ENCODE results near the gene YAP1.
A peak's percentile ranks its signal among the peaks of the same experiment; 100 is the strongest.
"Not testable (repeated sequence)": the region's sequence is repeated elsewhere in the genome, so short reads cannot be mapped to it uniquely, and the experiment has no call there.

The YAP1 gene

DNA sequence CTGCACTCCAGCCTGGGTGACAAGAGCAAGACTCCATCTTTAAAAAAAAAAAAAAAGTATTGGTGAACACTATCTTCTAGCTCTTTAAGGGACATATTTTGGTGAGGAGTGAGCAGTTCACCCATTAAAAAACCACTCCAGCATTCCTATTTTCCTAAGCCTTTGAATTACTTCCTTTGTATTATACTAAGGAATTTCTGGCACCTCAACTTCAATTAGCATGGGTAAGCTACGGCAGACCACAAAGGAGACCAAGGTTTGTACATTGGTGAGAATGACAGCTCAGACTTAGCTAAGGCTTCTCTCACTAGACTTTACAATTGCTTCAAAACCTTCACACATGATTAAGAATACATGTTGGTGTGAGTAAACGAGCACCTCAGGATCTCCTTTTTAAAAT lies 150.0 kb downstream of the YAP1 start:
- DNase-seq (ENCODE audit: insufficient read length, low spot score) (no peak), FAIRE-seq (no peak)
- TF ChIP-seq SPI1 (IDR thresholded peaks at IDR 0.05; ENCODE audit: low read depth, low read length) (no peak), POLR2A (IDR thresholded peaks at IDR 0.05; ENCODE audit: low read depth, low read length) (no peak), PAX5 (IDR thresholded peaks at IDR 0.05; ENCODE audit: insufficient read depth, low read length, severe bottlenecking) (no peak), POLR2AphosphoS5 (IDR thresholded peaks at IDR 0.05; ENCODE audit: low read depth, low read length) (no peak)

DNA sequence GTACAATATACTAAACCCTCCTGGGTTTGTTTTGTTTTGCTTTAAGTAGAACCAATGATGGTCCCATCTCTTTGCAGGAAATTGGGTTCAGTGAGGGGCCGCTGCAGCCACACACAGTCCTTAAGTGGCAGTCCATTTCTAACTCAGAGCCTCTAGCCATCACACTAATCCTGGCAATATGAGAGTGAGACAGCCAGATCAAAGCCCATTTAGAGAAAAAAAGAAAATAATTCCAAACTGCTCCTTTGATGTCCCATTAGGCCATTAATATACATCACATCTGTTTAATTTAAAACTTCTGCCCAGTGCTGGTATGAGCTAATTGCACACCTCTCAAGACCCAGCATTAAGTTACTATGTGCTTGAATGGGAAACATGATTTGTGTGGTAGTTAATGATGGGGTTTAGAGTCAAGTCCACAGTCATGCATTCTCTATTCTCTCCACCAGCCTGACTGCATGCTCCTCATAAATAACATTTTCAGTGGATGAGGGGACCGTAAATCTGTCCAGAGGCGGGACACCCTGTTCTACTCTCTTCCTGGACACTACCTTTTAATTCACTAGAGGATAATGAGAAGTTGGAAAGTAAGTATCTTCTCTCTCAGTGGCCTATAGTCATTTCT lies 153.2 kb downstream of the YAP1 start:
- no peak for DNase-seq (ENCODE audit: insufficient read length, low spot score)
- TF ChIP-seq SPI1 (IDR thresholded peaks at IDR 0.05; ENCODE audit: low read depth, low read length) (no peak), POU2F2 (IDR thresholded peaks at IDR 0.05; ENCODE audit: low read depth, low read length) (no peak), POLR2A (IDR thresholded peaks at IDR 0.05; ENCODE audit: low read depth, low read length) (no peak), TAF1 (IDR thresholded peaks at IDR 0.05; ENCODE audit: low read depth, low read length) (no peak), POLR2AphosphoS5 (IDR thresholded peaks at IDR 0.05; ENCODE audit: low read depth, low read length) (no peak), PAX5 (IDR thresholded peaks at IDR 0.05; ENCODE audit: insufficient read depth, low read length, severe bottlenecking) (no peak)
- no peak for FAIRE-seq

DNA sequence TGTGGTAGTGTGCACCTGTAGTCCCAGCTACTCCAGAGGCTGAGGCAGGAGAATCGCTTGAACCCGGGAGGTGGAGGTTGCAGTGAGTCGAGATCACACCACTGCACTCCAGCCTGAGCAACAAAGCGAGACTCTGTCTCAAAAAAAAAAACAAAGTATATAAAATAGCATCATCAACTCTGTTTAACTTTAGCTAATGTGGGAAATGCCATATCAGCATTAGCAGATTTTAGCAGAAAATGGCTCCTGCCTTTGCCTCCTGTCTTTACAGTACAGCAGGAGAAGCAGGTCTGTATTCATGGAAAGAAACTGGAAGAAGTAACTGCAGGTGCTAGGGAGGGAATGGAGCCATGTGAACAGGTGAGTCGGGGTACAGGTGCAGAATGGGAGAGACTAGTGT lies 154.5 kb downstream of the YAP1 start:
- not testable (repeated sequence) for FAIRE-seq; DNase-seq (ENCODE audit: insufficient read length, low spot score)

DNA sequence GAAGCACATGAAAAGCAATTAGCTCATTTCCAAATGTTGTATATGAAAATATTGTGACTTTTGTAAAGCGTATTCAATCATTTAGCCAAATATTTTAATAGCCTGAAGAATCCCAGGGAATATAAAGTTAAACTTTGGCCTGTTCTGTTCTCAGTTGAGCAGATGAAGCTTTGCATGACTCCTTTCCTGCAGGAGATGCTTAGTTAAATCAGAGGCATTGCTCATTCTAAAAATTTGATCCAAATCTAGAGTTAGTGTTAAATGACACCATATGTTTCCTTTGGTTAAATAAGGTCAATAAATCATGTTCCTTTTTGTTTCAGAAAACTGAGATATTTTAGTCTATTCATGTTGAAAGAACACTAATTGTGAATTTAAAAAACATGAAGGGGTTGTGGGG lies 155.9 kb downstream of the YAP1 start:
- no peak for FAIRE-seq
- no peak for TF ChIP-seq PAX5 (IDR thresholded peaks at IDR 0.05; ENCODE audit: insufficient read depth, low read length, severe bottlenecking)
- TF ChIP-seq POLR2A (IDR thresholded peaks at IDR 0.05; ENCODE audit: low read depth, low read length), result no peak
- no peak for TF ChIP-seq SPI1 (IDR thresholded peaks at IDR 0.05; ENCODE audit: low read depth, low read length)
- no peak for TF ChIP-seq TAF1 (IDR thresholded peaks at IDR 0.05; ENCODE audit: low read depth, low read length)
- no peak for TF ChIP-seq POU2F2 (IDR thresholded peaks at IDR 0.05; ENCODE audit: low read depth, low read length)
- no peak for DNase-seq (ENCODE audit: insufficient read length, low spot score)

DNA sequence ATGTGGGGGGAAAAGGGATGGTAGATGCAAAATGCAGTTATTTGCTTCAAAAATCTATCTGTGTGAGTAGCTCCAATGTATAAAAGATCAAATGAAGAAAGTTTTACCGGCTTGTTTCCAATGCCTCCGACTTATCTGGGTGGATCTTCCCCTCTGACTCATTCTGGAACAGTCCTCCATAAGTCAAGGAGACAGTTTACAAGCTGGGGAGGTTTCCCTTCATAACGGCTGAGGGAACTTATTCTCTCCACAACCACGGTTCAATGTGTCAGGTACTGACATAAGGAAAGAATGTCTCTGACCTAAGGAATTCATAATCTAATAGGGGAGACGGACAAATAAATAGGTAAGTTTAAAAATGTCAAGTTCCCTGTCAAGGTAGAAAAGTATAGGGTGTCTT lies 157.4 kb downstream of the YAP1 start:
- TF ChIP-seq SPI1 (IDR thresholded peaks at IDR 0.05; ENCODE audit: low read depth, low read length), result no peak
- TF ChIP-seq PAX5 (IDR thresholded peaks at IDR 0.05; ENCODE audit: insufficient read depth, low read length, severe bottlenecking), result no peak
- no peak for TF ChIP-seq POLR2A (IDR thresholded peaks at IDR 0.05; ENCODE audit: low read depth, low read length)
- FAIRE-seq (no peak), DNase-seq (ENCODE audit: insufficient read length, low spot score) (no peak)

DNA sequence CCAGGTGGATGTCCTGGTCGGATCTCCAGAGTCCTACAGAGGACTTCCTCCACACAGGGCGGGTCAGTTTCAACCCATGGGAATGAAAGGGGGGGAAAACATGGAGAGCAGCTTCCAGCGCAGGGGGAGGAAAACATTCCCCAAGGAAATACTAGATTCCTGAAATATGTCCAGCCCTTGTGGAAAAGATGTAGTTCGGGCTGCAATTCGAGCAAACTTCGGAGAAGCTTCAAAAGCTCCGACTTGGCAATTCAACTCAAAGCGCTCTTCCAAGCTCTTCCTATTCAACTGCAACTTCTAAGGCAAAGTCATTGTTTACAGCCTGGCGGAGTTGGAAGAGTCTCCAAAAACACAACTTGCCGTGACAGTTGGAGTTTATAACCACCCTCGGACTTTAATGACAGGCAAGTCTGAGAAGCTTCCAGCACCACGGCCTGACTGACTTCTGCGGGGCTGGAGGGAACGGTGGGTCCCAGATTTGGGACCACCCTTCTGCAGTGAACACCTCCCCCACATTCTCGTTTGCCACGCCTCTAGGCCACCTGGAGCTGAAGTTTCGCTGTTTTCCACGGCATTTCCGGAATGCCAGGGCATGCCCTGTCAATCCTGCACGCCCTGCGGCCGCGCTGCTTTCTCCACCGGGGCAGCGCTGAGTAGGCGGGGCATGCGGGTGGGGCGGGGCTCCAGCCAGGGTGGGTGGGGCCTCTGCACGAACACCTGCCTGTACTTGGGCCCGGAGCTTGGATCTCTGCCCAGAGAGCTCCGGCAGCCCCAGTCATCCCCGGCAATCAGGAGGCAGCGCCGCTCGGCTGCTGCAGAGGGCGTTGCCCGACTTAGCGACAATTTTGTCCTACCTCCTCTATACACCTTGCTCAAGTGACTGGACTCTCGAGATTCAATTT lies 158.1 kb downstream of the YAP1 start:
- DNase-seq (ENCODE audit: insufficient read length, low spot score) (peak; percentile 66), FAIRE-seq (peak; percentile 55)
- TF ChIP-seq POLR2A (IDR thresholded peaks at IDR 0.05; ENCODE audit: low read depth, low read length), result no peak
- no peak for TF ChIP-seq POU2F2 (IDR thresholded peaks at IDR 0.05; ENCODE audit: low read depth, low read length)
- no peak for TF ChIP-seq TAF1 (IDR thresholded peaks at IDR 0.05; ENCODE audit: low read depth, low read length)
- no peak for TF ChIP-seq SPI1 (IDR thresholded peaks at IDR 0.05; ENCODE audit: low read depth, low read length)
- TF ChIP-seq POLR2AphosphoS5 (IDR thresholded peaks at IDR 0.05; ENCODE audit: low read depth, low read length), result no peak
- TF ChIP-seq PAX5 (IDR thresholded peaks at IDR 0.05; ENCODE audit: insufficient read depth, low read length, severe bottlenecking), result no peak

DNA sequence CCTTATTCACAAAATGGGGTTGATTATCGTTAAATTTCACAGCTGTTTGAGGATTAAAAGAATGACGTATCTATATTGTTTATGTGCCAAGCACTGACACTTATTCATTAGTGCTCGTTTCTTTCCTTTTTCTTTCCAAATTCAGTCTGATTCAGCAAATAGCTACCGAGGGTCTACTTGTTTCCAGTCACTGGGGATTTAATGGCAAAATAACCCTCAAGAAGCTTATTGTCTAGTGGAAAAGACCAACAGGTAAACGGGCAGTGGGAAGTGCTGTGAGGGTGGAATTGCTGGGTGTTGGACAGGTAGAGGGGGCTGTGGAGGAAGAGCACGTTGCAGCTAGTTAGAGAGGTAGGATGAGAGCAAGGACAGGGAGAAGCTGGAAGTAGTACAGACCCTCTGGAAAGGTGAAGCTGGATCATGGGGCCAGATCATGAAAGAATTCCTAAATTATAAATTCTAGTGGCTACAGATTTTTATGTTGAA lies 158.8 kb downstream of the YAP1 start:
- DNase-seq (ENCODE audit: insufficient read length, low spot score) (no peak), FAIRE-seq (no peak)
- TF ChIP-seq POLR2AphosphoS5 (IDR thresholded peaks at IDR 0.05; ENCODE audit: low read depth, low read length) (no peak), POU2F2 (IDR thresholded peaks at IDR 0.05; ENCODE audit: low read depth, low read length) (no peak), POLR2A (IDR thresholded peaks at IDR 0.05; ENCODE audit: low read depth, low read length) (no peak), TAF1 (IDR thresholded peaks at IDR 0.05; ENCODE audit: low read depth, low read length) (no peak), PAX5 (IDR thresholded peaks at IDR 0.05; ENCODE audit: insufficient read depth, low read length, severe bottlenecking) (no peak), SPI1 (IDR thresholded peaks at IDR 0.05; ENCODE audit: low read depth, low read length) (no peak)

DNA sequence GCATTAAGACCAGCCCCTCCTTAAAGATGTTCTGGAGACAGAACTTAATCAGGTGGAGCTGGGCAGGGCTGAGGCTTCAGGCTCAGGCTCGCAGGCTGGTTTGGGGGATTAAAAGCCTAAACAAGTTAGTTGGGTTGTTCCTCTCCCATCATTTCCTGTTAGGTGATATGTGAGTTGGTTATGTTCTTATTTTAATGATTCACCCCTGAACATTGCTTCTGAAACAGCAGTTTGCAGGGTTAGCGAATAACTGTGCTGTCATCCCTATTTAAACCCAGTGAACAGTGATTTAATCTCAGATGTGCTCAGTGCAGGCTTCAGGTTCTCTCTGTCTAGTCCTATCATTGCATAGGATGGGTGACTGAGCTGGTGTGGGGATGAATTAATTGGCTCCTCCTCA lies 159.7 kb downstream of the YAP1 start:
- no peak for DNase-seq (ENCODE audit: insufficient read length, low spot score)
- TF ChIP-seq PAX5 (IDR thresholded peaks at IDR 0.05; ENCODE audit: insufficient read depth, low read length, severe bottlenecking) (no peak), POLR2A (IDR thresholded peaks at IDR 0.05; ENCODE audit: low read depth, low read length) (no peak), SPI1 (IDR thresholded peaks at IDR 0.05; ENCODE audit: low read depth, low read length) (no peak), POLR2AphosphoS5 (IDR thresholded peaks at IDR 0.05; ENCODE audit: low read depth, low read length) (no peak), TAF1 (IDR thresholded peaks at IDR 0.05; ENCODE audit: low read depth, low read length) (no peak), POU2F2 (IDR thresholded peaks at IDR 0.05; ENCODE audit: low read depth, low read length) (no peak)
- no peak for FAIRE-seq

DNA sequence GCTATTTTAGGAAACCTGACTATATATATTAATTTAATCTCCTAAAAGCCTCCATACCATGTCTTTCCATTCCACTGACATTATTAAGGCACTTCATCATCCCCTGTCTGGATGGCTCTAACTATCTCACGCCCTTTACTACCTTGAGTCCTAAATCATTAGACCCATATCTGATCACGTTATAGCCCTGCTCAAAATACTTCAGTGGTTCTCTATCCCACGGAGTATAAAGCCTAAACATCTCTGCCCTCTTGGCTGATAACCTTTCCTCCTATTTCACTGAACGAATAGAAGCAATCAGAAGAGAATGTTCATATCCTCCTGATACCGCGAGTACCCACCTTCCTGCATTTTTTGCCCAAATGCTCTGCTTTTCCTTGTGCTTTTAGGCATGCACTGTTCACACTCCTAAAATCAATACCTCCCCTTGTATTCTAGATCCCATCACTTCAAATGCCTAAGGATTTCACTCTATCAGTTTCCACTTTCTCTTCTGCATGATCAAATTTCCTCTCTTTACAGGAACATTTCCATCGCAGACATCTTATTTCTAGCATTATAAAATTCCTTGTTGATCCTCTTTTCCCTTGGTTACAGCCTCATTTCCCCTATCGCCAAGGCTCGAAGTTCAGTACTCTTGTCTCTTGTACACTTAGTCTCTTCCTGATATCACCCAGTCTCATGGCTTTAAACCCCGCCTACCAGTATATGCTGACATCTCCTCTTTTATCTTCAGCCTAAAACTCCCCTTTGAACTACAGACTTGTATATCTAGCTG lies 162.0 kb downstream of the YAP1 start:
- TF ChIP-seq POLR2AphosphoS5 (IDR thresholded peaks at IDR 0.05; ENCODE audit: low read depth, low read length), result no peak
- FAIRE-seq (no peak), DNase-seq (ENCODE audit: insufficient read length, low spot score) (no peak)

DNA sequence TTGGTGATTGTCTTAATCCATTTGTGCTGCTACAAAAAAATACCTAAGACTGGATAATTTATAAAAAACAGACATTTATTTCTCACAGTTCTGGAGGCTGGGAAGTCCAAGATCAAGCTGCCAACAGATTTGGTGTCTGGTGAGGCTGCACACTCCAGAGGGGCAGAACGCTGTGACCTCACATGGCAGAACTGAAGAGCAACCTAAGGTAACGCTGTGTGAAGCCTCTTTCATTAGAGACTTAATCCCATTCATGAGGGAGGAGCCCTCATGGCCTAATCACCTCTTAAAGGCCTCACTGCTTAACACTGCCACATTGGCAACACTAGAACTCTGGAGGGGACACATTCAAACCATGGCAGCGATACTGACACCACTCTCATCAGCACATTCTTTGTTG lies 164.4 kb downstream of the YAP1 start:
- no peak for FAIRE-seq
- TF ChIP-seq POLR2A (IDR thresholded peaks at IDR 0.05; ENCODE audit: low read depth, low read length) (no peak), POLR2AphosphoS5 (IDR thresholded peaks at IDR 0.05; ENCODE audit: low read depth, low read length) (no peak), POU2F2 (IDR thresholded peaks at IDR 0.05; ENCODE audit: low read depth, low read length) (no peak), SPI1 (IDR thresholded peaks at IDR 0.05; ENCODE audit: low read depth, low read length) (no peak), PAX5 (IDR thresholded peaks at IDR 0.05; ENCODE audit: insufficient read depth, low read length, severe bottlenecking) (no peak), TAF1 (IDR thresholded peaks at IDR 0.05; ENCODE audit: low read depth, low read length) (no peak)
- no peak for DNase-seq (ENCODE audit: insufficient read length, low spot score)
